ENCODE data around the gene MTTP. TPM values are rescaled to one million over a fixed set of nuclear protein-coding genes. Genes with fewer than 3 reads are reported as not detected.

Gene MTTP
- total and polyA plus RNA-seq, 3 experiments from 2014 or later: not detected

DNA sequence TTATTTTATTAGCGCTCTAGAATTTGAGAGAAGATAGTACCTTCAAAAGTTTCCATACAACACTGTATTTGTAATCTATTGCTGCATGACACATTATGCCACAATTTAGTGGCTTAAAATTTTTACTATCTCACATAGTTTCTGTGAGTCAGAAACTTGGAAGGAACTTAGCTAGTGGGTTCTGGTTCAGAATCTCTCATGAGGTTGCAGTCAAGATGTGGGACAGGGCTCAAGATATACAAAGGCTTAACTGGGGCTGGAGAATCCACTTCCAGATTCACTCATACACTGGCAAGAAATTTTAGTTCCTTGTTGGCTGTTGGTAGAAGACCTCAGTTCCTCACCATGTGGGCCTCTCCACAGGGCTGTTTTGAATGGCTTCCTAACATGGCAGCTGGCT, 94.5 kb downstream of the MTTP start:
- H3K4me3 Mint-ChIP-seq: no peak overlapping the region
- Histone ChIP-seq H3K27me3 (ENCODE audit: insufficient read depth, low read length, poor library complexity, severe bottlenecking) (no peaks in the 10 kb centered on the region), H3K36me3 (ENCODE audit: insufficient read depth, low read length) (no peaks in the 10 kb centered on the region), H3K27ac (ENCODE audit: low read depth, low read length) (no peak overlapping the region), H3K4me3 (ENCODE audit: low read length) (no peak overlapping the region), H3K9me3 (ENCODE audit: low read length) (no peaks in the 10 kb centered on the region), H3K4me1 (ENCODE audit: insufficient read depth, low read length) (no peaks in the 10 kb centered on the region)
- CTCF ChIA-PET: no interaction called here
- peaks cover 0 to 9% (median 0%) of the 10 kb centered on the region in 3 donors for H3K36me3 Mint-ChIP-seq
- peaks cover 13 to 26% (median 21%) of the 10 kb centered on the region in 5 donors for H3K9me3 Mint-ChIP-seq
- no peak overlapping the region for H3K27ac Mint-ChIP-seq
- POLR2A ChIA-PET: no interaction called here
- H3K4me1 Mint-ChIP-seq: no peaks in the 10 kb centered on the region
- peaks cover 8 to 53% of the 10 kb centered on the region in 2 donors for H3K27me3 Mint-ChIP-seq
- no peak for DNase-seq

DNA sequence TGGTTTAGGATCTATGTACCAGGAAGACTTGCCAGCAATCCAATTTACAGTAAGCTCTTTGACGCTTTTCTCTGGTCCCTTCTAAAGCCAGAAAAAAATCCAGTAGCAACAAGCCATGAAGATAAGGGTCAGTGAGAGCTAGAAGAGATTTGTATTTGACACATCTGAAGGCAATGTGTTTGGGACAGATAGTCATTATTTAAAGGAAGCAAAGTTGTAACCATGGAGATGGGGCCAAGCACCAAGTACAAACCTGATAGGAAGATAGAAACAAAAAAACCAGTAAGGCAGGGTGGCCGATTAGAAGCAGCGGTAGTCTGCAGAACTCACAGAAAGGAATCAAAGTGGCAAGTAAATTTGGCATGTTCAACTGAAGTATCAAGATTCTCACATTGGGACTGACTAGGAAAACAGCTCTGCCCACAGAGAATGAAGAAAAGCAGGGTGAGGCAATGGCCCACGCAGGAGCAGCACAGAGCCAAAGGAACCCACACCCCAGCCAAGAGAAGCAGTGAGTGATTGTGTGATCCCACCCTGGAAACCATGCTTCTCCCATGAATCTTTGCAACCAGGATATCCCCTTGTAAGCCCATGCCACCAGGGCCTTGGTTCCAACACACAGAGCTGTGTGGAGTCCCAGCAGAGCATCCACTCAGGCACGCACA, 95.9 kb downstream of the MTTP start:
- Mint-ChIP-seq H3K36me3 (peaks cover 0 to 9% (median 0%) of the 10 kb centered on the region in 3 donors), H3K4me3 (no peak overlapping the region), H3K4me1 (no peaks in the 10 kb centered on the region), H3K27me3 (peaks cover 6 to 49% of the 10 kb centered on the region in 2 donors), H3K27ac (no peak overlapping the region), H3K9me3 (peaks cover 15 to 31% (median 24%) of the 10 kb centered on the region in 5 donors)
- no peaks in the 10 kb centered on the region for H3K36me3 ChIP-seq (ENCODE audit: insufficient read depth, low read length)
- no peaks in the 10 kb centered on the region for H3K27me3 ChIP-seq (ENCODE audit: insufficient read depth, low read length, poor library complexity, severe bottlenecking)
- CTCF ChIA-PET: no interaction called here
- no peak overlapping the region for H3K27ac ChIP-seq (ENCODE audit: low read depth, low read length)
- no peak overlapping the region for H3K4me3 ChIP-seq (ENCODE audit: low read length)
- H3K9me3 ChIP-seq (ENCODE audit: low read length): no peaks in the 10 kb centered on the region
- POLR2A ChIA-PET: no interaction called here
- no peak for DNase-seq
- H3K4me1 ChIP-seq (ENCODE audit: insufficient read depth, low read length): no peaks in the 10 kb centered on the region

Other genes starting within 250 kb of the MTTP start
- gene ADH1C, start 222.1 kb upstream of the MTTP start, total RNA-seq: not detected
- not detected for gene ADH1C, start 222.1 kb upstream of the MTTP start, polyA plus RNA-seq
- gene ADH7, start 139.5 kb upstream of the MTTP start, total RNA-seq: not detected
- gene ADH7, start 139.5 kb upstream of the MTTP start, polyA plus RNA-seq: not detected
- not detected for gene C4orf17, start 63.8 kb upstream of the MTTP start, total RNA-seq
- not detected for gene C4orf17, start 63.8 kb upstream of the MTTP start, polyA plus RNA-seq
- 10 to 100 TPM in 1 of 2 experiments, 1 to 10 TPM in 1; 8.1 to 10.1 TPM for gene TRMT10A, start 10.8 kb upstream of the MTTP start, total RNA-seq
- 1.8 TPM for gene TRMT10A, start 10.8 kb upstream of the MTTP start, polyA plus RNA-seq
- not detected for gene C4orf54, start 83.0 kb downstream of the MTTP start, total RNA-seq
- not detected for gene C4orf54, start 83.0 kb downstream of the MTTP start, polyA plus RNA-seq
- 10 to 100 TPM; 18.8 to 20.9 TPM for gene DAPP1, start 242.0 kb downstream of the MTTP start, total RNA-seq
- 10.3 TPM for gene DAPP1, start 242.0 kb downstream of the MTTP start, polyA plus RNA-seq